H9 (cell line): ENCODE results near the gene RMC1. TPM values are rescaled to one million over a fixed set of nuclear protein-coding genes. Genes with fewer than 3 reads are reported as not detected.

Source experiments
- DNase-seq: peaks from one replicate; pipeline ENCODE4 v3.0.0-alpha.2; 2017
- H2AFZ ChIP-seq: one replicate; pipeline ENCODE4 v1.6.1; 2013; ENCODE audit warnings: mild to moderate bottlenecking, low read length, control low read depth, moderate library complexity
- H2AK5ac ChIP-seq: 2 replicates; pipeline ENCODE4 v1.6.1; 2013; ENCODE audit warnings: low read length, control low read depth, mixed read lengths; ENCODE audit not compliant: insufficient read length
- H2BK120ac ChIP-seq: one replicate; pipeline ENCODE4 v1.6.1; 2013; ENCODE audit warnings: low read depth, mild to moderate bottlenecking, low read length, control low read depth, inconsistent platforms; ENCODE audit not compliant: poor library complexity, severe bottlenecking
- H2BK12ac ChIP-seq: 2 replicates; pipeline ENCODE4 v1.6.1; 2013; ENCODE audit warnings: low read length, control low read depth, mixed read lengths, low read depth; ENCODE audit not compliant: insufficient read length
- H2BK15ac ChIP-seq: 2 replicates; pipeline ENCODE4 v1.6.1; 2013; ENCODE audit warnings: low read depth, low read length, control low read depth
- H2BK20ac ChIP-seq: one replicate; pipeline ENCODE4 v1.6.1; 2013; ENCODE audit warnings: low read depth, mild to moderate bottlenecking, low read length, control low read depth, inconsistent platforms; ENCODE audit not compliant: poor library complexity, severe bottlenecking
- H2BK5ac ChIP-seq: 2 replicates; pipeline ENCODE4 v1.6.1; 2013; ENCODE audit warnings: low read length, control low read depth, mixed read lengths; ENCODE audit not compliant: insufficient read length
- H3K14ac ChIP-seq: 2 replicates; pipeline ENCODE4 v1.6.1; 2013; ENCODE audit warnings: low read length, control low read depth; ENCODE audit not compliant: insufficient read depth
- H3K18ac ChIP-seq: 2 replicates; pipeline ENCODE4 v1.6.1; 2013; ENCODE audit warnings: low read depth, mild to moderate bottlenecking, mixed read lengths, low read length, control low read depth; ENCODE audit not compliant: insufficient read length
- H3K23ac ChIP-seq: 2 replicates; pipeline ENCODE4 v1.6.1; 2013; ENCODE audit warnings: low read length, control low read depth, mixed read lengths, low read depth; ENCODE audit not compliant: insufficient read length
- H3K23me2 ChIP-seq: 2 replicates; pipeline ENCODE4 v1.6.1; 2013; ENCODE audit warnings: low read depth, mild to moderate bottlenecking, mixed read lengths, low read length, control low read depth; ENCODE audit not compliant: insufficient read length, poor library complexity, severe bottlenecking
- H3K27ac ChIP-seq: 2 replicates; pipeline ENCODE4 v1.5.1; 2013; ENCODE audit warnings: low read length, control low read depth, mixed read lengths, low read depth; ENCODE audit not compliant: insufficient read length
- H3K27me3 ChIP-seq: 2 replicates; pipeline ENCODE4 v1.6.1; 2013; ENCODE audit warnings: low read length, control low read depth, inconsistent platforms; ENCODE audit not compliant: insufficient read depth
- H3K4ac ChIP-seq: 2 replicates; pipeline ENCODE4 v1.6.1; 2013; ENCODE audit warnings: low read depth, mild to moderate bottlenecking, control low read depth, inconsistent platforms, low read length, moderate library complexity
- H3K4me1 ChIP-seq: 2 replicates; pipeline ENCODE4 v1.6.1; 2013; ENCODE audit warnings: low read length, control low read depth, inconsistent platforms; ENCODE audit not compliant: insufficient read depth
- H3K4me2 ChIP-seq: 2 replicates; pipeline ENCODE4 v1.6.1; 2013; ENCODE audit warnings: low read length, control low read depth, mixed read lengths; ENCODE audit not compliant: insufficient read length, insufficient read depth
- H3K56ac ChIP-seq: 2 replicates; pipeline ENCODE4 v1.6.1; 2013; ENCODE audit warnings: low read depth, mild to moderate bottlenecking, mixed read lengths, low read length, control low read depth; ENCODE audit not compliant: insufficient read length
- H3K79me1 ChIP-seq: 2 replicates; pipeline ENCODE4 v1.6.1; 2013; ENCODE audit warnings: low read depth, mild to moderate bottlenecking, moderate library complexity, low read length, control low read depth, inconsistent platforms; ENCODE audit not compliant: insufficient read depth, poor library complexity, severe bottlenecking
- H3K79me2 ChIP-seq: 2 replicates; pipeline ENCODE4 v1.6.1; 2013; ENCODE audit warnings: low read length, control low read depth, inconsistent platforms; ENCODE audit not compliant: insufficient read depth
- H3K9ac ChIP-seq: 2 replicates; pipeline ENCODE4 v1.6.1; 2013; ENCODE audit warnings: low read length, control low read depth, mixed read lengths; ENCODE audit not compliant: insufficient read length; ENCODE audit errors: extremely low read depth
- H3K9me3 ChIP-seq: one replicate; pipeline ENCODE4 v1.6.1; 2013; ENCODE audit warnings: low read depth, low read length, inconsistent platforms; ENCODE audit not compliant: control insufficient read depth
- H3T11ph ChIP-seq: one replicate; pipeline ENCODE4 v1.6.1; 2013; ENCODE audit warnings: mild to moderate bottlenecking, low read length, control low read depth, inconsistent platforms
- H4K20me1 ChIP-seq: one replicate; pipeline ENCODE4 v1.6.1; 2013; ENCODE audit not compliant: control insufficient read depth, insufficient read length, insufficient read depth
- H4K5ac ChIP-seq: 2 replicates; pipeline ENCODE4 v1.6.1; 2013; ENCODE audit warnings: low read depth, mild to moderate bottlenecking, mixed read lengths, low read length, control low read depth; ENCODE audit not compliant: insufficient read length
- H4K8ac ChIP-seq: replicated peaks from 2 replicates; pipeline ENCODE4 v1.6.1; 2013; ENCODE audit warnings: low read length, control low read depth, mixed read lengths, low read depth; ENCODE audit not compliant: insufficient read length
- H4K91ac ChIP-seq: 2 replicates; pipeline ENCODE4 v1.6.1; 2013; ENCODE audit warnings: low read depth, mild to moderate bottlenecking, moderate library complexity, mixed read lengths, low read length, control low read depth; ENCODE audit not compliant: insufficient read length
- H3K27ac Mint-ChIP-seq, 3 experiments: 2 replicates in 2 of 3; 3 replicates in 1 of 3; pipeline ENCODE4 v1.8.0; 2020 to 2021; ENCODE audit warnings: mixed read lengths in 3 of 3, mild to moderate bottlenecking in 1 of 3, moderate library complexity in 1 of 3
- H3K27me3 Mint-ChIP-seq: 2 replicates; pipeline ENCODE4 v1.8.0; 2021; ENCODE audit warnings: low read depth, mild to moderate bottlenecking, moderate library complexity, mixed read lengths
- H3K36me3 Mint-ChIP-seq, 3 experiments: 2 replicates in 2 of 3; 3 replicates in 1 of 3; pipeline ENCODE4 v1.8.0; 2020 to 2021; ENCODE audit warnings: low read depth in 3 of 3, mixed read lengths in 3 of 3; ENCODE audit not compliant: insufficient read depth in 1 of 3
- H3K4me1 Mint-ChIP-seq, 2 experiments: 2 replicates each; pipeline ENCODE4 v1.8.0; 2020; ENCODE audit warnings: mixed read lengths in 2 of 2
- H3K4me3 Mint-ChIP-seq, 2 experiments: 2 replicates in 1 of 2; 3 replicates in 1 of 2; pipeline ENCODE4 v1.8.0; 2020 to 2021; ENCODE audit warnings: mild to moderate bottlenecking in 2 of 2, mixed read lengths in 2 of 2, moderate library complexity in 1 of 2
- H3K9me3 Mint-ChIP-seq, 2 experiments: 2 replicates in 1 of 2; 3 replicates in 1 of 2; pipeline ENCODE4 v1.8.0; 2020; ENCODE audit warnings: mild to moderate bottlenecking in 2 of 2, mixed read lengths in 2 of 2, moderate library complexity in 1 of 2
- WGBS: extraction: QIAGEN DNeasy Blood & Tissue Kit; methylation state at CpG from one replicate; pipeline ENCODE4 v1.1.7; 2013; ENCODE audit warnings: missing lambda C conversion rate, low lambda C conversion rate, mixed read lengths; ENCODE audit not compliant: insufficient read length; ENCODE audit errors: extremely low coverage; 5-methylcytosine and 5-hydroxymethylcytosine counted together
- total RNA-seq: library from RNA; stranded (reverse); gene quantifications from 2 replicates; pipeline ENCODE4 v1.2.1, GENCODE V29; 2021
- TF ChIP-seq, protein P1 (sequence below): fragments of 200-600 bp; sonication (generic); conservative IDR thresholded peaks from 3 replicates; pipeline ENCODE4 v1.8.0; 2021; ENCODE audit warnings: antibody characterized with exemption, mild to moderate bottlenecking

The RMC1 gene
- total RNA-seq, 1 experiment from 2014 or later: 21.3 TPM

DNA sequence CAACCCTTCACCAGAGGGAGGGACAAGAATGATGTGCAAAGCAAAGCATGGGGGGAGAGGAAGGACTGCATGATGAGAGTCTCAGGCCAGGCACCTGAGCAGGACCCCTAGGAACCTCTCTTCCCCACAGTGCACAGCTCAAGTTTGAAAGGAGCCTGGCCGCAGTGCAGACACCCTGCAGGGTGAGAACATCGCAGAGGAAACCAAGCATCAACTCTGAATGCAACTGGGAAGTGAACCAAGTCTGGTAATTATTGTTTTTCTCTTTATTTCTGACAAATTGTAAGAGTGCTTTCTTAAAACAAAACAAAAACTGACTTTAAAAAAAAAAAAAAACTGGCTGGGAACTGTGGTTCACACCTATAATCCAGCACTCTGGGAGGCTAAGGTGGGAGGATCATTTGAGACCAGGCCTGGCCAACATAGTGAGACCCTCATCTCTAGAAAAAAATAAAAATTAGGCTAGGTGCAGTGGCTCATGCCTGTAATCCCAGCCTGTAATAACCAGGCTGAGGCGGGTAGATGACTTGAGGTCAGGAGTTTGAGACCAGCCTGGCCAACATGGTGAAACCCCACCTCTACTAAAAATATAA is 67.7 kb downstream of the RMC1 start:
- Histone ChIP-seq H3K4me2 (no peak overlapping the region), H2BK12ac (no peak overlapping the region), H3K18ac (no peak overlapping the region), H3K23ac (no peak overlapping the region), H3K27me3 (no peaks in the 10 kb centered on the region), H4K5ac (no peak overlapping the region), H3K14ac (no peak overlapping the region), H3K9ac (no peak overlapping the region), H4K8ac (no peak overlapping the region), H3K79me2 (no peaks in the 10 kb centered on the region), H4K20me1 (no peaks in the 10 kb centered on the region), H3K9me3 (no peaks in the 10 kb centered on the region), H3K4ac (no peak overlapping the region), H2BK5ac (no peak overlapping the region), H4K91ac (no peak overlapping the region), H2BK120ac (no peak overlapping the region), H3K56ac (no peak overlapping the region), H2AK5ac (no peak overlapping the region), H3K23me2 (no peaks in the 10 kb centered on the region), H2BK20ac (no peak overlapping the region), H2BK15ac (no peak overlapping the region), H3T11ph (no peak overlapping the region), H3K4me1 (peaks cover 2% of the 10 kb centered on the region; the same call in 1 of the 2 replicates), H3K27ac (no peak overlapping the region), H3K79me1 (no peaks in the 10 kb centered on the region), H2AFZ (no peak overlapping the region)
- Mint-ChIP-seq H3K9me3 (no peaks in the 10 kb centered on the region), H3K27ac (no peak overlapping the region), H3K27me3 (no peaks in the 10 kb centered on the region), H3K36me3 (peaks cover 17 to 42% (median 39%) of the 10 kb centered on the region in 3 experiments; a peak in 6 of 7 replicates), H3K4me3 (no peak overlapping the region), H3K4me1 (peaks cover 10 to 16% of the 10 kb centered on the region in 2 experiments; a peak in 3 of 4 replicates)
- DNase-seq: no peak
- TF ChIP-seq, protein P1, sequence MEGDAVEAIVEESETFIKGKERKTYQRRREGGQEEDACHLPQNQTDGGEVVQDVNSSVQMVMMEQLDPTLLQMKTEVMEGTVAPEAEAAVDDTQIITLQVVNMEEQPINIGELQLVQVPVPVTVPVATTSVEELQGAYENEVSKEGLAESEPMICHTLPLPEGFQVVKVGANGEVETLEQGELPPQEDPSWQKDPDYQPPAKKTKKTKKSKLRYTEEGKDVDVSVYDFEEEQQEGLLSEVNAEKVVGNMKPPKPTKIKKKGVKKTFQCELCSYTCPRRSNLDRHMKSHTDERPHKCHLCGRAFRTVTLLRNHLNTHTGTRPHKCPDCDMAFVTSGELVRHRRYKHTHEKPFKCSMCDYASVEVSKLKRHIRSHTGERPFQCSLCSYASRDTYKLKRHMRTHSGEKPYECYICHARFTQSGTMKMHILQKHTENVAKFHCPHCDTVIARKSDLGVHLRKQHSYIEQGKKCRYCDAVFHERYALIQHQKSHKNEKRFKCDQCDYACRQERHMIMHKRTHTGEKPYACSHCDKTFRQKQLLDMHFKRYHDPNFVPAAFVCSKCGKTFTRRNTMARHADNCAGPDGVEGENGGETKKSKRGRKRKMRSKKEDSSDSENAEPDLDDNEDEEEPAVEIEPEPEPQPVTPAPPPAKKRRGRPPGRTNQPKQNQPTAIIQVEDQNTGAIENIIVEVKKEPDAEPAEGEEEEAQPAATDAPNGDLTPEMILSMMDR: no peak
- WGBS: no CpG with 5 or more reads among the region's 3 CpGs
